Astrocyte (in vitro differentiated cells and primary cell): ENCODE measurements around the gene ELOVL2. TPM values are rescaled to one million over a fixed set of nuclear protein-coding genes. Genes with fewer than 3 reads are reported as not detected.
A peak's percentile ranks its signal among the peaks of the same experiment; 100 is the strongest.

Experiments used
- DNase-seq: peaks from one replicate; pipeline ENCODE4 v3.0.0-alpha.2; 2010; ENCODE audit warnings: low read depth
- FAIRE-seq: peaks from 2 replicates; lab custom pipeline; 2011; peaks lifted over from hg19 to GRCh38; lab: Jason Lieb, UNC
- H2AFZ ChIP-seq: 2 replicates; pipeline ENCODE4 v1.6.0; 2012; ENCODE audit warnings: low read depth, low read length, inconsistent platforms
- H3K27ac ChIP-seq: 2 replicates; pipeline ENCODE4 v1.5.1; 2011; ENCODE audit warnings: low read depth, low read length, inconsistent platforms
- H3K27me3 ChIP-seq: 2 replicates; pipeline ENCODE4 v1.6.0; 2011; ENCODE audit warnings: low read length, inconsistent platforms; ENCODE audit not compliant: insufficient read depth
- H3K36me3 ChIP-seq: 2 replicates; pipeline ENCODE4 v1.5.1; 2011; ENCODE audit warnings: low read length, inconsistent platforms; ENCODE audit not compliant: insufficient read depth
- H3K4me1 ChIP-seq: 2 replicates; pipeline ENCODE4 v1.5.1; 2011; ENCODE audit warnings: low read length, inconsistent platforms; ENCODE audit not compliant: insufficient read depth
- H3K4me2 ChIP-seq: 2 replicates; pipeline ENCODE4 v1.6.0; 2012; ENCODE audit warnings: low read length, inconsistent platforms
- H3K4me3 ChIP-seq: 2 replicates; pipeline ENCODE4 v1.5.1; 2011; ENCODE audit warnings: low read depth, mild to moderate bottlenecking, low read length, inconsistent platforms; ENCODE audit not compliant: insufficient read depth
- H3K79me2 ChIP-seq: 2 replicates; pipeline ENCODE4 v1.6.0; 2012; ENCODE audit warnings: mild to moderate bottlenecking, low read length, inconsistent platforms; ENCODE audit not compliant: insufficient read depth
- H3K9ac ChIP-seq: 2 replicates; pipeline ENCODE4 v1.6.0; 2012; ENCODE audit warnings: mild to moderate bottlenecking, low read length, inconsistent platforms
- H3K9me3 ChIP-seq: 2 replicates; pipeline ENCODE4 v1.5.1; 2012; ENCODE audit warnings: low read depth, mild to moderate bottlenecking, low read length, inconsistent platforms; ENCODE audit not compliant: insufficient read depth
- H4K20me1 ChIP-seq: 2 replicates; pipeline ENCODE4 v1.6.0; 2012; ENCODE audit warnings: low read length, inconsistent platforms; ENCODE audit not compliant: insufficient read depth
- H3K27ac Mint-ChIP-seq: one replicate; pipeline ENCODE4 v1.8.0; 2021; ENCODE audit warnings: mild to moderate bottlenecking, mixed read lengths; ENCODE audit not compliant: unreplicated experiment
- H3K27me3 Mint-ChIP-seq: one replicate; pipeline ENCODE4 v1.8.0; 2021; ENCODE audit warnings: low read depth, mixed read lengths; ENCODE audit not compliant: unreplicated experiment
- H3K36me3 Mint-ChIP-seq: one replicate; pipeline ENCODE4 v1.8.0; 2021; ENCODE audit warnings: low read depth, mixed read lengths; ENCODE audit not compliant: unreplicated experiment
- H3K4me1 Mint-ChIP-seq: one replicate; pipeline ENCODE4 v1.8.0; 2021; ENCODE audit warnings: low read depth, mixed read lengths; ENCODE audit not compliant: unreplicated experiment
- H3K4me3 Mint-ChIP-seq: one replicate; pipeline ENCODE4 v1.8.0; 2021; ENCODE audit warnings: mild to moderate bottlenecking, moderate library complexity, mixed read lengths; ENCODE audit not compliant: unreplicated experiment
- H3K9me3 Mint-ChIP-seq: one replicate; pipeline ENCODE4 v1.8.0; 2021; ENCODE audit warnings: mild to moderate bottlenecking, mixed read lengths; ENCODE audit not compliant: unreplicated experiment
- EZH2 ChIP-seq: IDR thresholded peaks from 2 replicates; pipeline ENCODE4 v1.6.1; 2012; ENCODE audit warnings: mild to moderate bottlenecking, low read length, inconsistent platforms; ENCODE audit not compliant: insufficient read depth
- total RNA-seq: library from RNA; stranded (reverse); gene quantifications from 2 replicates; pipeline ENCODE4 v1.2.1, GENCODE V29; 2021
- TF ChIP-seq, protein P1 (sequence below): IDR thresholded peaks from 2 replicates; pipeline ENCODE4 v1.5.1; 2011; ENCODE audit warnings: low read depth, mild to moderate bottlenecking, inconsistent platforms, low read length, moderate library complexity; ENCODE audit not compliant: insufficient read depth

Gene ELOVL2
- total RNA-seq, 1 donor from 2014 or later, result 5.7 TPM

DNA sequence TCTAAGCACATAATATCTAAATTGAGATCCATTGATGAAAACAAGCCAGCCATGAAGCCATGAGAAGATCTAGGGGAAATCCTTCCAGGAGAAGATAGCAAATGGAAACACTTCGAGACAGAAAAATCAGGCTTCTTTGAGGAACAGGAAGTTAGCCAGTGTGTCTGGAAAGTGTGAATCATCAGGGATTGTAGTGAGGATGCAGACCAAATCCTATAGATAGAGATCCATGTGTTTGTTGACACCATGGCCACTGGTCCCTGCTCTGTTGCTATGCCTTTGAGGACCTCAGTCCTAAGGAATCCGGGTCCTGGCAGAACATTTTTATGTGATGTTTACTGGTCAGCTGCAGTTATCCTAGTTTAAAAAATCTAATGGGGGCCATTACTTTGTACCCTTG lies 6.6 kb upstream of the ELOVL2 start:
- H4K20me1 ChIP-seq, result no peaks in the 10 kb centered on the region
- TF ChIP-seq EZH2, result no peak
- TF ChIP-seq, protein P1, sequence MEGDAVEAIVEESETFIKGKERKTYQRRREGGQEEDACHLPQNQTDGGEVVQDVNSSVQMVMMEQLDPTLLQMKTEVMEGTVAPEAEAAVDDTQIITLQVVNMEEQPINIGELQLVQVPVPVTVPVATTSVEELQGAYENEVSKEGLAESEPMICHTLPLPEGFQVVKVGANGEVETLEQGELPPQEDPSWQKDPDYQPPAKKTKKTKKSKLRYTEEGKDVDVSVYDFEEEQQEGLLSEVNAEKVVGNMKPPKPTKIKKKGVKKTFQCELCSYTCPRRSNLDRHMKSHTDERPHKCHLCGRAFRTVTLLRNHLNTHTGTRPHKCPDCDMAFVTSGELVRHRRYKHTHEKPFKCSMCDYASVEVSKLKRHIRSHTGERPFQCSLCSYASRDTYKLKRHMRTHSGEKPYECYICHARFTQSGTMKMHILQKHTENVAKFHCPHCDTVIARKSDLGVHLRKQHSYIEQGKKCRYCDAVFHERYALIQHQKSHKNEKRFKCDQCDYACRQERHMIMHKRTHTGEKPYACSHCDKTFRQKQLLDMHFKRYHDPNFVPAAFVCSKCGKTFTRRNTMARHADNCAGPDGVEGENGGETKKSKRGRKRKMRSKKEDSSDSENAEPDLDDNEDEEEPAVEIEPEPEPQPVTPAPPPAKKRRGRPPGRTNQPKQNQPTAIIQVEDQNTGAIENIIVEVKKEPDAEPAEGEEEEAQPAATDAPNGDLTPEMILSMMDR, result no peak
- H3K4me3 Mint-ChIP-seq, result no peak overlapping the region
- H3K36me3 ChIP-seq, result no peaks in the 10 kb centered on the region
- no peak overlapping the region for H3K9ac ChIP-seq
- peaks cover 14% of the 10 kb centered on the region for H3K4me1 Mint-ChIP-seq
- H3K4me2 ChIP-seq, result no peak overlapping the region
- no peak overlapping the region for H3K27ac ChIP-seq
- H3K4me3 ChIP-seq, result no peak overlapping the region
- H3K9me3 Mint-ChIP-seq, result no peaks in the 10 kb centered on the region
- no peaks in the 10 kb centered on the region for H3K79me2 ChIP-seq
- H3K4me1 ChIP-seq, result no peaks in the 10 kb centered on the region
- no peaks in the 10 kb centered on the region for H3K36me3 Mint-ChIP-seq
- no peaks in the 10 kb centered on the region for H3K27me3 Mint-ChIP-seq
- peak; percentile 46 for DNase-seq
- H3K9me3 ChIP-seq, result no peaks in the 10 kb centered on the region
- H3K27me3 ChIP-seq, result no peaks in the 10 kb centered on the region
- peak overlapping the region; percentile 67 for H3K27ac Mint-ChIP-seq
- FAIRE-seq, result no peak
- peak overlapping the region; percentile 5 for H2AFZ ChIP-seq

DNA sequence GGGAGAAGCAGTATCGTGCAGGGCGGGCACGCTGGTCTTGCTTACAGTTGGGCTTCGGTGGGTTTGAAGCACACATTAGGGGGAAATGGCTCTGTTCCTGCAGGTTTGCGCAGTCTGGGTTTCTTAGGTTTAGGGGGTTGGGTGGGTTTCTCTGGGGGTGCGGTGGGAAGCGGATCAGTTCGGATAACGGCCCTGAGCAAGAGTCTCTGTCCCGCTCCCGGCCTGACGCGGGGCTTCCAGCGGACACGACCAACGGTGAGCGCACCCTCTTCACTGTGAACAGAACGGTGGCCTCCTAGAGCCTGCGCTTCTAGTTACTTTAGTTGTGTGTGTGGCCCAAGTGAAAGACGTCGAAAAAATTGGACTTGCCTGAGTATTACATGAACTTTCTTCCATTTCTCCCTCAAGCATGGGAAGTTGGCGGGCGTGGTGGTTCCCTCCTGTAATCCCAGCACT lies 635 bp upstream of the ELOVL2 start:
- Histone ChIP-seq H4K20me1 (no peaks in the 10 kb centered on the region), H3K27ac (no peak overlapping the region), H2AFZ (peak overlapping the region; percentile 55), H3K36me3 (no peaks in the 10 kb centered on the region), H3K9me3 (no peaks in the 10 kb centered on the region), H3K4me3 (peak overlapping the region; percentile 55), H3K79me2 (no peaks in the 10 kb centered on the region), H3K27me3 (peaks cover 12% of the 10 kb centered on the region), H3K4me1 (no peaks in the 10 kb centered on the region), H3K9ac (no peak overlapping the region), H3K4me2 (peak overlapping the region; percentile 86)
- no peak overlapping the region for H3K27ac Mint-ChIP-seq
- H3K27me3 Mint-ChIP-seq, result peaks cover 2% of the 10 kb centered on the region
- TF ChIP-seq EZH2, result no peak
- TF ChIP-seq, protein P1, result no peak
- DNase-seq, result no peak
- H3K4me1 Mint-ChIP-seq, result peaks cover 1% of the 10 kb centered on the region
- H3K9me3 Mint-ChIP-seq, result peaks cover 2% of the 10 kb centered on the region
- FAIRE-seq, result no peak
- no peaks in the 10 kb centered on the region for H3K36me3 Mint-ChIP-seq
- H3K4me3 Mint-ChIP-seq, result peak overlapping the region; percentile 80

DNA sequence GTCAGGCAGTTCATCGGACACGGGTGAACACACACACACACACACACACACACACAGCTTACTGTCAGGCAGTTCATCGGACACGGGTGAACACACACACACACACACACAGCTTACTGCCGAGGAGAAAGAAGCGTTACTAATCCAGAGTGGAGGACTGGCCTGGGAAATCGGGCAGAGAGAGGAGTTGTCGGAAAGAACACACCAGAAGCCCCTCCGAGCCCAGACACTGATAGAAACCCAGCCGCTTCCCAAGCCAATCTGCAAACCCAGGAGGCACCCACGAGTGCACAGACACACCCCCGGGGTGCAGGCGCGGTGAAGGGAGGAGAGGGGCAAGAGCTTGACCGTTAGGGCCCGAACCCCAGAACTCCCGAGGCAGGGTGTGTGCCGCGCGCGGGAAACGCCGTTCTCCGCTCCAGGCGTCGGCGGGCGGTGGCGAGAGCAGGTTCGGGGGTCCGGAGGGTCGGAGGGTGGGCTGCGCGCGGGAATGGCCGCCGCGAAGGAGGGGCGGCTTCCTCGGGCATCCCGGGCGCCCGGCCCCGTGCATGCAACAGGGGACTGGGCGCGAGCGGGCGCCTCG lies 636 bp downstream of the ELOVL2 start:
- H3K27me3 Mint-ChIP-seq, result peaks cover 2% of the 10 kb centered on the region
- no peak overlapping the region for H3K27ac ChIP-seq

More for the DNA sequence above, 636 bp downstream of the ELOVL2 start:
- H3K27me3 ChIP-seq, result peaks cover 12% of the 10 kb centered on the region
- Mint-ChIP-seq H3K4me1 (peaks cover 8% of the 10 kb centered on the region), H3K36me3 (no peaks in the 10 kb centered on the region), H3K9me3 (peaks cover 2% of the 10 kb centered on the region), H3K4me3 (peak overlapping the region; percentile 79), H3K27ac (no peak overlapping the region)
- peak overlapping the region; percentile 73 for H2AFZ ChIP-seq
- no peaks in the 10 kb centered on the region for H3K4me1 ChIP-seq
- no peak for FAIRE-seq
- H3K9me3 ChIP-seq, result no peaks in the 10 kb centered on the region
- no peak overlapping the region for H3K9ac ChIP-seq
- peak; percentile 21 for DNase-seq
- H3K4me3 ChIP-seq, result peak overlapping the region; percentile 55
- no peaks in the 10 kb centered on the region for H3K79me2 ChIP-seq
- H3K36me3 ChIP-seq, result no peaks in the 10 kb centered on the region
- peak; percentile 90 for TF ChIP-seq EZH2
- TF ChIP-seq, protein P1, result no peak
- H3K4me2 ChIP-seq, result peak overlapping the region; percentile 86
- no peaks in the 10 kb centered on the region for H4K20me1 ChIP-seq
